GM15510 (cell line): ENCODE results near the gene EME1.

Experiments
- POLR2A ChIP-seq: IDR thresholded peaks from 3 replicates; pipeline ENCODE4 v1.6.1; 2011; ENCODE audit warnings: borderline replicate concordance; ENCODE audit not compliant: insufficient read length; ENCODE audit errors: extremely low read depth

Gene EME1

GRCh38 chr17:50345432-50346312 lies 27.4 kb upstream of the EME1 start, which contains the start of gene XYLT2:
XYLT2 (plus strand) TSS chr17:50346126; CDS start chr17:50346141, 15 bp downstream.
- TF ChIP-seq POLR2A: peak; percentile 87

GRCh38 chr17:50346313-50347116 lies 26.5 kb upstream of the EME1 start:
- no peak for TF ChIP-seq POLR2A

GRCh38 chr17:50347117-50347893 lies 25.7 kb upstream of the EME1 start:
- no peak for TF ChIP-seq POLR2A

- no peak for TF ChIP-seq POLR2A
These were observed 25.1 kb upstream of the EME1 start for GRCh38 chr17:50347894-50348291.

GRCh38 chr17:50348522-50349242 lies 24.3 kb upstream of the EME1 start:
- TF ChIP-seq POLR2A: no peak

GRCh38 chr17:50349243-50349600 lies 23.8 kb upstream of the EME1 start:
- TF ChIP-seq POLR2A: no peak

GRCh38 chr17:50350733-50351132 lies 22.3 kb upstream of the EME1 start:
- TF ChIP-seq POLR2A: no peak

- no peak for TF ChIP-seq POLR2A
These were observed 20.8 kb upstream of the EME1 start for GRCh38 chr17:50352072-50352692.

- no peak for TF ChIP-seq POLR2A
These were observed 20.1 kb upstream of the EME1 start for GRCh38 chr17:50352693-50353599.

- TF ChIP-seq POLR2A: no peak
These were observed 19.3 kb upstream of the EME1 start for GRCh38 chr17:50353600-50354195.

GRCh38 chr17:50354198-50354597 lies 18.8 kb upstream of the EME1 start:
- no peak for TF ChIP-seq POLR2A

GRCh38 chr17:50354776-50355175 lies 18.3 kb upstream of the EME1 start:
- no peak for TF ChIP-seq POLR2A
